ENCODE results near the gene EGLN1.

- TF ChIP-seq CTCF (IDR thresholded peaks at IDR 0.05) (peak in 2 of 3 experiments; percentile 15 to 42), EP300 (IDR thresholded peaks at IDR 0.05) (no peak), POLR2AphosphoS5 (IDR thresholded peaks at IDR 0.05) (no peak)
Observed at GRCh38 chr1:231315887-231316286, 106.2 kb downstream of the EGLN1 start.

Measured in esophagus muscularis mucosa (tissue), 4 donors.